Common myeloid progenitor, CD34-positive (primary cell): ENCODE measurements around the gene HMCN2.

Experiments
- CTCF ChIA-PET: fragments of 350-600 bp; sonication (Branson Sonifier 250); formaldehyde crosslinking; loops from one replicate; lab custom pipeline; 2021; ENCODE audit warnings: antibody characterized with exemption; lab: Charles Lee
- POLR2A ChIA-PET: fragments of 350-600 bp; sonication (Branson Sonifier 250); formaldehyde crosslinking; loops from one replicate; lab custom pipeline; 2021; ENCODE audit warnings: antibody characterized with exemption; lab: Charles Lee
- DNase-seq, 3 donors: peaks; one replicate each; pipeline versions ENCODE4 v3.0.0 to v3.0.0-alpha.2; 2013
- H3K27ac ChIP-seq, 2 experiments: 1 replicate in 1 of 2; 2 replicates in 1 of 2; pipeline ENCODE4 v1.7.0; 2013; ENCODE audit warnings: inconsistent platforms in 2 of 2, low read length in 2 of 2, mild to moderate bottlenecking in 2 of 2, low read depth in 1 of 2, moderate library complexity in 1 of 2; ENCODE audit not compliant: severe bottlenecking in 2 of 2, insufficient read depth in 1 of 2, poor library complexity in 1 of 2
- H3K27me3 ChIP-seq, 5 experiments: replicated peaks in 2 of 5; 1 replicate in 3 of 5; 2 replicates in 2 of 5; pipeline versions ENCODE4 v1.6.1 to v1.7.0; 2013; ENCODE audit warnings: low read length in 4 of 5, mild to moderate bottlenecking in 2 of 5, moderate library complexity in 2 of 5, inconsistent platforms in 1 of 5; ENCODE audit not compliant: insufficient read depth in 5 of 5, control insufficient read depth in 4 of 5
- H3K36me3 ChIP-seq, 4 experiments: 1 replicate in 2 of 4; 2 replicates in 2 of 4; pipeline versions ENCODE4 v1.6.1 to v1.7.0; 2013; ENCODE audit warnings: low read length in 3 of 4, control low read depth in 1 of 4, mild to moderate bottlenecking in 1 of 4; ENCODE audit not compliant: control insufficient read depth in 4 of 4, insufficient read depth in 4 of 4
- H3K4me1 ChIP-seq, 4 experiments: 1 replicate in 3 of 4; 2 replicates in 1 of 4; pipeline versions ENCODE4 v1.6.1 to v1.7.1; 2013; ENCODE audit warnings: low read length in 3 of 4, mild to moderate bottlenecking in 3 of 4, control low read depth in 1 of 4, inconsistent platforms in 1 of 4, moderate library complexity in 1 of 4; ENCODE audit not compliant: control insufficient read depth in 4 of 4, insufficient read depth in 4 of 4; ENCODE audit errors: control extremely low read depth in 1 of 4
- H3K4me3 ChIP-seq, 7 experiments: 1 replicate in 4 of 7; 2 replicates in 3 of 7; pipeline versions ENCODE4 v1.5.1 to v1.7.0; 2013; ENCODE audit warnings: mild to moderate bottlenecking in 7 of 7, low read length in 6 of 7, moderate library complexity in 6 of 7, inconsistent platforms in 2 of 7, low read depth in 2 of 7, control low read depth in 1 of 7; ENCODE audit not compliant: insufficient read depth in 4 of 7, control insufficient read depth in 1 of 7; ENCODE audit errors: extremely low read depth in 1 of 7
- H3K9me3 ChIP-seq, 5 experiments: 1 replicate in 4 of 5; 2 replicates in 1 of 5; pipeline versions ENCODE4 v1.6.1 to v1.7.1; 2013; ENCODE audit warnings: low read length in 4 of 5, mild to moderate bottlenecking in 2 of 5, inconsistent platforms in 1 of 5, low read depth in 1 of 5, moderate library complexity in 1 of 5; ENCODE audit not compliant: control insufficient read depth in 4 of 5, insufficient read depth in 2 of 5; ENCODE audit errors: control extremely low read depth in 1 of 5
- WGBS: methylation state at CpG from one replicate; pipeline ENCODE4 v1.1.5; 2013; ENCODE audit not compliant: insufficient coverage; 5-methylcytosine and 5-hydroxymethylcytosine counted together

HMCN2 gene

GRCh38 chr9:130467316-130467715 is 201.8 kb downstream of the HMCN2 start:
- Histone ChIP-seq H3K4me3 (no peak overlapping the region), H3K27ac (no peak overlapping the region), H3K4me1 (no peaks in the 10 kb centered on the region), H3K9me3 (no peaks in the 10 kb centered on the region), H3K36me3 (no peaks in the 10 kb centered on the region), H3K27me3 (peaks cover 5 to 98% (median 33%) of the 10 kb centered on the region in 5 experiments)
- no peak for DNase-seq
- CTCF ChIA-PET, result interaction anchor here (1.3 to 13.4 kb wide), 3 partner anchors 8 to 216 kb away, joined by 3 to 171 read pairs (median 6); no protein-coding TSS in a partner anchor
- WGBS, result 8% methylated on average over 11 of the region's 13 CpGs
- POLR2A ChIA-PET, result no interaction called here

- POLR2A ChIA-PET, result no interaction called here
- Histone ChIP-seq H3K4me3 (no peak overlapping the region), H3K27ac (no peak overlapping the region), H3K9me3 (no peaks in the 10 kb centered on the region), H3K27me3 (peaks cover 5 to 98% (median 37%) of the 10 kb centered on the region in 5 experiments), H3K36me3 (no peaks in the 10 kb centered on the region), H3K4me1 (peaks cover 0 to under 1% (median 0%) of the 10 kb centered on the region in 4 experiments)
- DNase-seq, result no peak
- 17% methylated on average over 4 of the region's 4 CpGs for WGBS
- CTCF ChIA-PET, result interaction anchor here (2.1 to 13.4 kb wide), 2 partner anchors 9 to 214 kb away, joined by 6 to 171 read pairs; no protein-coding TSS in a partner anchor
These were observed 203.0 kb downstream of the HMCN2 start for GRCh38 chr9:130468566-130468965.

- Histone ChIP-seq H3K4me3 (no peak overlapping the region), H3K27me3 (peaks cover 5 to 97% (median 37%) of the 10 kb centered on the region in 5 experiments), H3K36me3 (no peaks in the 10 kb centered on the region), H3K9me3 (no peaks in the 10 kb centered on the region), H3K27ac (no peak overlapping the region), H3K4me1 (peaks cover 0 to 2% (median 0%) of the 10 kb centered on the region in 4 experiments)
- ChIA-PET CTCF (interaction anchor here (1.4 to 13.4 kb wide), 2 partner anchors 9 to 213 kb away, joined by 5 to 171 read pairs; no protein-coding TSS in a partner anchor), POLR2A (no interaction called here)
- DNase-seq, result no peak
- WGBS, result 87% methylated on average over 10 of the region's 10 CpGs
These were observed 204.7 kb downstream of the HMCN2 start for GRCh38 chr9:130470269-130470668.

- H3K9me3 ChIP-seq, result no peaks in the 10 kb centered on the region
- whole genome bisulfite sequencing, result 86% methylated on average over 11 of the region's 12 CpGs
- no peak overlapping the region for H3K4me3 ChIP-seq
- ChIA-PET CTCF (interaction anchor here (1.0 to 13.4 kb wide), 3 partner anchors 10 to 212 kb away, joined by 3 to 171 read pairs (median 5); no protein-coding TSS in a partner anchor), POLR2A (no interaction called here)
- H3K27ac ChIP-seq, result no peak overlapping the region
- H3K4me1 ChIP-seq, result peaks cover 0 to 2% (median 0%) of the 10 kb centered on the region in 4 experiments
- DNase-seq, result no peak
- H3K27me3 ChIP-seq, result peaks cover 5 to 90% (median 37%) of the 10 kb centered on the region in 5 experiments
- H3K36me3 ChIP-seq, result no peaks in the 10 kb centered on the region
These were observed 205.4 kb downstream of the HMCN2 start for GRCh38 chr9:130470950-130471349.

GRCh38 chr9:130471411-130472183 is 206.0 kb downstream of the HMCN2 start:
- DNase-seq, result no peak
- Histone ChIP-seq H3K4me3 (no peak overlapping the region), H3K4me1 (peaks cover 0 to 2% (median 0%) of the 10 kb centered on the region in 4 experiments), H3K9me3 (no peaks in the 10 kb centered on the region), H3K36me3 (no peaks in the 10 kb centered on the region), H3K27ac (no peak overlapping the region), H3K27me3 (peaks cover 5 to 84% (median 35%) of the 10 kb centered on the region in 5 experiments)
- CTCF ChIA-PET, result interaction anchor here (1.0 to 1.4 kb wide), 3 partner anchors 11 to 30 kb away, joined by 3 to 5 read pairs (median 3); no protein-coding TSS in a partner anchor
- POLR2A ChIA-PET, result no interaction called here
- 37% methylated on average over 12 of the region's 20 CpGs for WGBS

- Histone ChIP-seq H3K27ac (no peak overlapping the region), H3K27me3 (peaks cover 5 to 77% (median 29%) of the 10 kb centered on the region in 5 experiments), H3K36me3 (no peaks in the 10 kb centered on the region), H3K4me1 (peaks cover 0 to 2% (median 0%) of the 10 kb centered on the region in 4 experiments), H3K9me3 (no peaks in the 10 kb centered on the region), H3K4me3 (no peak overlapping the region)
- CTCF ChIA-PET, result interaction anchor here (1.1 kb wide), 1 partner anchor 30 kb away, joined by 3 read pairs; no protein-coding TSS in a partner anchor
- no peak for DNase-seq
- 66% methylated on average over 19 of the region's 19 CpGs for WGBS
- POLR2A ChIA-PET, result no interaction called here
These were observed 206.7 kb downstream of the HMCN2 start for GRCh38 chr9:130472184-130472705.
